HG03457 (cell line): ENCODE measurements around the gene PARL.

Experiments used
- ATAC-seq: cut with Tn5 transposase; IDR thresholded peaks from one replicate; pipeline ENCODE4 v1.9.1; 2021; ENCODE audit warnings: moderate number of reproducible peaks; ENCODE audit not compliant: unreplicated experiment

Gene PARL

DNA sequence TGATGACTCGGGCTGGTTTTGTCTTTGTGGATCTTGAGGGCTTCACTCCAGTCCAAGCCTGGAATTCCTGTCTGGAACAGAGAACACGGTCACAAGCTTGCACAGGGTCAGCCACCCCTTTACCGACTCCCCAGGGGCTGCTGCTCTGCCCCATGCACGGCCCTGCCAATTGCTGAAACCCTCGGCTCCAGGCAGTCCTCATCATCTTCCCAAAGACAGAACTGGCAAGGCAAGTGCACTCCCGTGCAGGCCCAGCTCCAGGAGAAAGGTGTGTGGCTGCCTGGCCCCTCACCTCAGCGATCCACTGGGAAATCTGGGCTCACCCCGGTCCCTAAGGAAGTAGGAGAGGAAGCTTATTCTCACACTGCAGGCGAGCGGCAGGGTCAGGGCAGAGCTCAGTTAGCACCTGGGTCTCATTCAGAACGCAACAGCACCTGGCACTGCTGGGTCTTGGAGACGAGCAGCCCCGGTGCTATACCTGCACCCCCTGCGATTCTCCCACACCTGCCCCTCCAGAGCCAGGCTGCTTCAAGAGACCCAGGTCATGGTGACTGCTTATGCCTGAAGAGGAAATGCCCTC, 66.5 kb downstream of the PARL start:
- no peak for ATAC-seq

- ATAC-seq, result no peak
These were observed 67.0 kb downstream of the PARL start for GRCh38 chr3:183817639-183818038.

GRCh38 chr3:183816681-183817510, 67.8 kb downstream of the PARL start:
- no peak for ATAC-seq

DNA sequence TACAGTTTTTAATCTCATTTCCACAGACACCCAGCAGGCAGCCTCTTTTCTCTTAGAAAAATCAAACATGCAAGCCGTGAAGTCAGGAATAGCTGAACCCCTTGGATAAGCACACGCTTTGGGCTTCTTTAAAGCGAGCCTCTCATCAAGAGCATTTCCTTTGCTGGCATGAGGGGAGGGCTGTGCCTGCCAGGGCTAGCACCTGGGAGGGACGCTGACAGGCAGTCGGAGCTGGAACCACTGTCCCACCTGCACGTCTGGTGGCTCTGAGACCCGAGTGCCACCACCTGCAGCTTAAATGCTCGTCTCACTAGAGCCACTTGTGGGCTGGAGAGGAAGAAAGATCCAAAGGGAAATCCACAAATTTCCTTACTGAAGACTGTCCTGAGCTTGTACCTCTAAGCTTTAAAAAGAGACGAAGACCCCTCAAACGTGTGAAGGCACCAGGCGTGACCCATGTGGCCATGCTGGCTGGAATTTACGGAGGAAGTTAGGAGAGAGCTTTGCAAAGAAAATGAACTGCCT, 68.7 kb downstream of the PARL start:
- no peak for ATAC-seq

- ATAC-seq, result no peak
These were observed 69.1 kb downstream of the PARL start for GRCh38 chr3:183815563-183815940.

DNA sequence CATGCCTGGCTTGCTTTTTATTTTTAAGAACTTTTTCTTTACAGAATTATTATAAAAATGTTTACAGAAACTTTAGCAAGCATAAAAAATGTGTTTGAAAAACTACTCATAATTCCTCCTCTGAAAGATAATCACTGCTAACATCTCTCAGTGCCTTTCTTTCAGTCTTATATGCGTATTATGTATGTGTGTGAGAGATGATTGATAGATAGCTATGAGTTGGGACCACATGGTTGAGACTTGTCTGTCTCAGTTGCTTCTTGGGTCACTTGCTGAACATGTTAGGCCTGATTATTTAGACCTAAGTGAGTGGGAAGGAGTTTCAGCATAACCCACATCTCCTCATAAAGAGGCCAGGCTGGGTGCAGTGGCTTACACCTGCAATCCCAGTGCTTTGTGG, 70.4 kb downstream of the PARL start:
- ATAC-seq, result no peak

DNA sequence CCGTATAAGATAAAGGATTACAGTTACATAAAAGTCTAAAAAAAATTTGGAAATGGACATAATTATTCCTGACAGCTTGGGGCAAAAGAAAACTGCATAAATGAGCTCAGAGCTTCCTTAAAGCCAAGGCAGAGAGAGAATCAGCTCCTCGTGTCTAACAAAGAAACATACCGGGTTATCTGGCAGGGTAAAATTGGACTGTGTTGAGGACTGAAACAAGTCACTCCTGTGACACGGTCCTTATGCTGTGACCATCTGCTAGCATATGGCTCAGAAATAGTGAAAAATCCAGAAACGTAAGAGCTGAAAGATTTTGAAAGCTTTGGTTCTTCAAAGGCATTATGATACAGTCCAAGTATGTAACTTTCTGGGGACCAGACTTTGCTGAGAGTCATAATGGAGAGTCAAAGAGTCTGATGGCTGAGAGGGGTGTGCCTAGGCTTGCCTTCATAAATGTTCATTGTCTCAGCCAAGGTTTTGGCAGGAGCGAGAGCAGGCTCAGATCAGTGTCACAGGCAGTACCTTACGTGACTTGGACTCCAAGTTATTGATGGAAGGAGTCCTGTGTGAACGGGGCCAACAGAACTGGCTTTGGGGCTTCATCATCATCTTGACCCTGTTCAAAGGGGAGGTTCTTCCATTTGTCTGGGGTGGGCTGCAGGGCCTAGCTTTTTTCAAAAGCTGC, 71.8 kb downstream of the PARL start:
- no peak for ATAC-seq

GRCh38 chr3:183811638-183812037, 73.0 kb downstream of the PARL start:
- no peak for ATAC-seq

DNA sequence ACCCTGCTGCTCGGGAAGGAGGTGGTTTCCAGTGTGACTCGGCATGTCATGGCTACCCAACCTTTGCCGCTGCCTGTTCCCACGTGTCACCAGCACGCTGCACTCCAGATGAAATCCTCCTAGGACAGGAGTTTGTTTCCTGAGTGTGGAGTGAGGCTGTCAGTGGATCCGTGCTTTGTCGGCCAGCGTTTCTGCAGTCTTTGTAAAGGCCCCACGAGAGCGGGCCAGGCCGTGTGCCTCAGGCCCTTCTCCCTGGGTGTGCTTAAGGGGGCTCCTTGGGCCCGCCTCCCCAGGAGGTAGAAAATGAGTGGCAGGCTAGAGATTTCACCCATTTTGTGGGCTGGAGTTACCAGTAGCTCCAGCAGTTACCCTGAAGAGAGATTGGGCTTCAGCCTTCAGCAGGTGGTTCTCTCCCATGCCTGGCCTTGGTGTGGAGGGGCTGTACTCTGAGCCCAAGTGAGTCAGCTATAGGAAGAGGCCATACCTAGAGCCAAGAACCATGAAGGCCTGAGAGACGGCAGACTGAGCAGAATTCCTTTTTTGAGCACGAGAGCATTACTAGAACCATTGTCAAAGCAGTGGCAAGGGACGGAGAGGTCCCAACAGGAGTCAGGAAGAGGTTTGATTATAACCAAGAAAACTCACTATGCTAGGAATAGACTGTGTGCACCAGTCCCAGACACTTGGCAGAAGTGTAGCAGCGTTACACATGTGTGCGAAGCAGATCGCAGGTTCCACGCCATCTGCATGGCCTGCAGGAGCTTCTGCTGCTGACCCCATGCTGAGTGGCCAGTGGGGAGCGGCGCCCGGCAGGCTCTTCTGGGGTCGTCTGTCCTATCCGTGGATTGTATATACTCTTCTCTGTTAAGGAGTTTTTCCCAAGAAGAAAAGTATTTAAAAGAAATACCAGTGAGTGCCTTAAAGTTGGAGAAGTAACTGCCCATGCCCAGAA, 73.8 kb downstream of the PARL start:
- no peak for ATAC-seq

DNA sequence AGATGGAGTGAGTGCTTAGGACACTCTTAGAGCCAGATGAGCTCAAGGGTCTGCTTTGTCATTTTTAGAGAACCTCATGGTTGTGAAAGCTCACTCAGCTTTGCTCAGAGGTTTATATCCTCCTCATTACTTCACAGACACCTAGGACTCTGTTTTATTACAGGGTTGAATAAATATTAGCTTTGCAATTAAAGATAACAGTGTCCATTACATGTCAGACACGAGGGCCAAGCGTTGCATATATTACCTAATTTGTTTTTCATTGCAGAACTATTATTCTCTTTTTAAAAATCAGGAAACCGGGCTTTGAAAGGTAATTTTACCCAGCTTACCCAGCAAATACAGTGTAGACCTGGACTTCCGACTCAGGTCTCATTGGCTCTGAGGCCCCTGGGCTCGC, 75.4 kb downstream of the PARL start:
- no peak for ATAC-seq

DNA sequence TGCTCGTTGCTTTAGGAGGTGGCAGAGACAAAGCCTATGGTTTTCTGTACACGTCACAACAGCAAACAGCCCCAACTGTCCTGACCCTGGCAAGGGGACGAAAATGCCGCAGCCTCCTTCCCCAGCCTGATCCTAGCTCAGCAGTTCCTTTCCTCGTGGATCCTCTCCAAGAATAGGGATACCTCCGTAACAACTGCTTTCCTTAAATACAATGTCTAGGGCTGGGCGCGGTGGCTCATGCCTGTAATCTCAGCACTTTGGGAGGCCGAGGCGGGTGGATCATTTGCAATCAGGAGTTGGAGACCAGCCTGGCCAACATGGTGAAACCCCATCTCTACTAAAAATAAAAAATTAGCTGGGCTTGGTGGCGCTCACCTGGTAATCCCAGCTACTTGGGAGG, 76.3 kb downstream of the PARL start:
- no peak for ATAC-seq

- ATAC-seq, result no peak
These were observed 76.8 kb downstream of the PARL start for GRCh38 chr3:183807881-183808280.

DNA sequence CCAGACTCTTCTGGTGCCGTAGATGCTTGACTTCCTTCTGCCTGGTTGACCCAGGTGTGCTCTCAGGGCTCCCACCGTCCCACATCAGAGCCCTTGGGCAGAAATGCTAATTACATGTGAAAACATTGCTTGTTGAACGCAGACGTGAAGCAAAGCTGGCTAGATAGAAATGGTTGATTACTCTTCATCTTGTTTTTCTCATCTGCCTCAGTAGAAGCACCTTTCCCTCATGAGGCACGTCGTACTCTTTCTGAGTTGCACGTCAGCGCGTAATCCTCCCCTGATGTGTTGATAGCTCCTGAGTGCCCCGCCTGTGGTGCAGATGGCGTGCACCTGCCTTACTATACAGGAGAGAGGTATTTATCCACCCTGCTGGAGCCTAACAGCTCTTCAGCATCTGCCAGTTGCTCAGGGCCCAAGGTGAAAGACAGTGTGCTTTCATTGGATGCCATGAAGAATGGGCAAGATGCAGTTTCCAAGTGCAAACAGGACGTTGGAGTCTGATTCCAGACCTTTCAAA, 77.4 kb downstream of the PARL start:
- ATAC-seq, result no peak

- no peak for ATAC-seq
These were observed 81.7 kb downstream of the PARL start for GRCh38 chr3:183802989-183803388.

DNA sequence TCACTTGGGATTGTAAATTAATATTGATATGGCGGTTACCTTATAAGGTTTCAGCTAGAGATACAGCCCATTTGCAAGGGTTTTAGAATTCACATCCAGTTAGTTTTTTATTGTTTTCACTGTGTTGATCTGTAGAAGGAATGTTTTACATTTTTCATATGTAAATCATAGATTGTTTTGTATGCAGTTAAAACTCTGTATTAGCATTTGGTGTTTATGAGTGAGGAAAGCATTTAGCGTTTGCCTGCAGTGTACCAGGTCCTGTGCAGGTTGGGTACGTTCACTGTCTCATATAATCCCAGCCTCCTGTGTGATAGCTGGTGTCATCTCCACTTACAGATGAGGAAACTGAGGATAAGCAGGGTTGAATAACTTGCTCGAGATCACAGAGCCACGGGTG, 83.1 kb downstream of the PARL start:
- no peak for ATAC-seq

DNA sequence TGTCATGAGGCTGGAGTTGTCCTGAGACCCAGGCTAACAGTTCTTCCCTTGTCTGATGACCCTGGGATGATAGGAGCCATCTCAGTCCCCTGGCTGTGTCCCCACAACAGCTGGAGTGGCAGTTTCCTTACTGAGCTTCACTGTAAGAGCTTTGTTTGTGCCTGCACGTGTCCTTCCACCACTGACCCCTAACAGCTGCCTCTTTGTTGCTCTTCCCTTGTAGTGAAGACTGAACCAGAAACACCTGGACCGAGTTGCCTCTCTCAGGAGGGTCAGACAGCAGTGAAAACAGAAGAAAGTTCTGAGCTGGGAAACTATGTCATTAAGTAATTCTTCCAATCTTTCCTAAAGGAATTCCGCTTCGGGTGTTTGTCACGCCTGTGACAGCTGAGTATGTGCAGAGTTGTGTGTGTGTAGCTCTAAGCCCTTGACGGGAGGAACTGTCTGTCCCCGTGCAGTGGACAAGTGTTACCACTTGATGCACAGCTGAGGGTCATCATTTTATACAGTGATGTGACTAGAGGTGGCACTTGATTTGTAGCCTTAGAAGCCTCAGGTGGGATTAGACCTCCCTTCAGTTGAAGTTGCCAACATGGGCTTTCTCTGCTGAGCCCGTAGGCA, 84.3 kb downstream of the PARL start:
- ATAC-seq, result no peak

DNA sequence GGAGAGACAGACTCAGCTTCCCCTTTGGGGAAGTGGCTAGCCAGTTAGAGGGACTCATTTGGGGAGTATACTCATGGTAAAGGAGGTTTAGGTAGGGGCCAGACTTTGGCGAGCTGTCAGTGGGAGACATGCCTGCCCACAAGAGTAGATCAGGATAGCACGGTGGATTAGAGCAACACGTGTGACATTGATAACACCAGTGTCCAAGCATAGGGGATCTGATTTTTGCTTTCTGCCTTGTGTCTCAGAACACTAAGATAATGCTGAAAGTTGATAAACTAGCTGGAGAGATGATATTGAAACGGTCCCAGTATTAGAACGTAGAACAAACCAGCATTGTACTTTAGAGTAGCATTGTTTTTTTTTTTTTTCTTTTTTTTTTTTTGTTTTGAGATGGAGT, 85.2 kb downstream of the PARL start:
- no peak for ATAC-seq

- no peak for ATAC-seq
These were observed 86.7 kb downstream of the PARL start for GRCh38 chr3:183797996-183798395.

- no peak for ATAC-seq
These were observed 88.3 kb downstream of the PARL start for GRCh38 chr3:183796372-183796771.

DNA sequence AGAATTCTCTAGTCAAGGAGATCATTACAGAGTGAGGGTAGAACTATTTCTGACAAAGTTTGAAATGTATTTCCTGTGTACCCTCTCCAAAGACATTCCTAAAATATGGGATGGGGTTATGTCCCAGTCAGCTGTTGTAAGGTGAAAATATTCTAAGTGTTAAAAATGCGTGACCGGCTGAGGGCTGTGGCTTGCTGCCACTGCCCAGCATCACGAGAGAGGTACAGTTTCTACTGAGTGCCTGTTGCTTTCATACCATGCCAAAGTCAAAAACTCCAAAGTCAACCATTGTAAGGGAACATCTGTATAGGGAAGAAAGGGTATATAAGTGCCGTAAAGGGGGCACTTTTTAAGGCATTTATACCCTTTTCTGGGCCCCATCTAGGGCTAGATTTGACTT, 90.2 kb downstream of the PARL start:
- no peak for ATAC-seq
